Endothelial cell of umbilical vein (primary cell): ENCODE data around the gene ATP8B3. TPM values are rescaled to one million over a fixed set of nuclear protein-coding genes. Genes with fewer than 3 reads are reported as not detected.

ENCODE experiments used
- BruUV-seq: library from RNA; stranded (reverse); fragments of 400-500 nt; replicated peaks from 2 replicates; lab custom pipeline; 2021; lab: Mats Ljungman, UMichigan
- CTCF ChIA-PET: fragments of 300-600, 350-600 bp; sonication (Branson Sonifier 250); formaldehyde crosslinking; loops from one replicate; lab custom pipeline; 2021; ENCODE audit warnings: antibody characterized with exemption, inconsistent platforms; lab: Charles Lee
- POLR2A ChIA-PET: fragments of 300-600, 350-600 bp; sonication (Branson Sonifier 250); formaldehyde crosslinking; loops from one replicate; lab custom pipeline; 2021; ENCODE audit warnings: antibody characterized with exemption, inconsistent platforms; lab: Charles Lee
- DNase-seq: peaks from one replicate; pipeline ENCODE4 v3.0.0-alpha.2; 2011; ENCODE audit warnings: low read depth, low spot score
- FAIRE-seq: peaks from 2 replicates; lab custom pipeline; 2011; peaks lifted over from hg19 to GRCh38; lab: Jason Lieb, UNC
- H2AFZ ChIP-seq: 2 replicates; pipeline ENCODE4 v1.6.0; 2012; ENCODE audit warnings: low read depth, low read length, control low read depth, inconsistent platforms
- H3K27ac ChIP-seq: 2 replicates; pipeline ENCODE4 v1.5.1; 2011; ENCODE audit warnings: low read depth, mild to moderate bottlenecking, control low read depth, low read length, moderate library complexity; ENCODE audit not compliant: insufficient read depth
- H3K27me3 ChIP-seq, 2 experiments: 2 replicates each; pipeline versions ENCODE4 v1.6.0 to v1.6.1; 2011; ENCODE audit warnings: low read length in 2 of 2, mixed read lengths in 1 of 2; ENCODE audit not compliant: control insufficient read depth in 2 of 2, insufficient read depth in 2 of 2
- H3K36me3 ChIP-seq, 2 experiments: 2 replicates in 1 of 2; 3 replicates in 1 of 2; pipeline ENCODE4 v1.5.1; 2011; ENCODE audit warnings: low read length in 2 of 2, mild to moderate bottlenecking in 1 of 2, moderate library complexity in 1 of 2; ENCODE audit not compliant: control insufficient read depth in 2 of 2, insufficient read depth in 2 of 2; ENCODE audit errors: extremely low read depth in 1 of 2
- H3K4me1 ChIP-seq: 3 replicates; pipeline ENCODE4 v1.5.1; 2011; ENCODE audit warnings: mild to moderate bottlenecking, low read length; ENCODE audit not compliant: control insufficient read depth, insufficient read depth; ENCODE audit errors: extremely low read depth
- H3K4me2 ChIP-seq: 2 replicates; pipeline ENCODE4 v1.6.1; 2011; ENCODE audit warnings: low read length, control low read depth, mixed read lengths; ENCODE audit not compliant: insufficient read depth
- H3K4me3 ChIP-seq, 3 experiments: fragments of 200-600 bp in 1 of 3; sonication (generic), shearing (Covaris generic) in 1 of 3; replicated peaks in 1 of 3; 2 replicates each; pipeline ENCODE4 v1.5.1; 2011 to 2016; ENCODE audit warnings: control low read depth in 3 of 3, low read length in 3 of 3, mild to moderate bottlenecking in 2 of 3, inconsistent platforms in 1 of 3, low read depth in 1 of 3, moderate library complexity in 1 of 3; ENCODE audit not compliant: insufficient read depth in 1 of 3
- H3K79me2 ChIP-seq: 2 replicates; pipeline ENCODE4 v1.6.0; 2012; ENCODE audit warnings: low read length, inconsistent platforms; ENCODE audit not compliant: control insufficient read depth, insufficient read depth
- H3K9ac ChIP-seq: replicated peaks from 2 replicates; pipeline ENCODE3; 2011; ENCODE audit warnings: low read length, control low read depth; ENCODE audit not compliant: insufficient read depth; ENCODE audit errors: extremely low read depth
- H3K9me1 ChIP-seq: replicated peaks from 3 replicates; pipeline ENCODE4 v1.6.0; 2011; ENCODE audit warnings: mild to moderate bottlenecking, low read length; ENCODE audit not compliant: control insufficient read depth, insufficient read depth; ENCODE audit errors: extremely low read depth
- H3K9me3 ChIP-seq: replicated peaks from 2 replicates; pipeline ENCODE4 v1.5.1; 2012; ENCODE audit warnings: low read length, inconsistent platforms; ENCODE audit not compliant: control insufficient read depth, insufficient read depth
- H4K20me1 ChIP-seq: replicated peaks from 2 replicates; pipeline ENCODE3; 2011; ENCODE audit warnings: mild to moderate bottlenecking, low read length; ENCODE audit not compliant: control insufficient read depth, insufficient read depth; ENCODE audit errors: extremely low read depth
- FOS ChIP-seq: IDR thresholded peaks from 2 replicates; pipeline ENCODE4 v1.6.1; 2011; ENCODE audit warnings: mild to moderate bottlenecking, low read length, moderate library complexity, borderline replicate concordance; ENCODE audit not compliant: insufficient read depth
- GATA2 ChIP-seq: IDR thresholded peaks from 2 replicates; pipeline ENCODE4 v1.7.0; 2011; ENCODE audit warnings: low read depth, mild to moderate bottlenecking, moderate library complexity, mixed read lengths, low read length; ENCODE audit not compliant: insufficient read length, insufficient read depth
- MYC ChIP-seq: IDR thresholded peaks from one replicate; pipeline ENCODE4 v1.6.1; 2011; ENCODE audit warnings: mild to moderate bottlenecking, low read depth, low read length
- POLR2AphosphoS5 ChIP-seq: IDR thresholded peaks from 2 replicates; pipeline ENCODE4 v1.6.1; 2012; ENCODE audit warnings: low read depth, mild to moderate bottlenecking, control low read depth, low read length, moderate library complexity; ENCODE audit not compliant: insufficient read depth
- dilution Hi-C: fragments of 300-500 bp; cut with MboI; formaldehyde crosslinking; loops from one replicate; pipeline ENCODE4 v1.15.0; 2019; ENCODE audit warnings: low sequenced_read_pairs; ENCODE audit not compliant: extremely low pct_ligation_motif_present
- intact Hi-C: fragments of 100-400 bp; cut with micrococcal nuclease; formaldehyde crosslinking; loops from one replicate; pipeline ENCODE4 v1.10.0; 2022
- polyA plus RNA-seq, 4 experiments: library from polyadenylated mRNA; depleted of rRNA in 3 of 4; stranded (reverse) in 3 of 4; unstranded in 1 of 4; fragments of >200 nt; gene quantifications; 2 replicates each; pipeline versions ENCODE4 v1.2.1 to v1.2.3, GENCODE V29; 2011 to 2012; ENCODE audit warnings: missing spikeins in 1 of 4
- total RNA-seq: library from RNA; stranded (reverse); gene quantifications from 2 replicates; pipeline ENCODE4 v1.2.3, GENCODE V29; 2021
- TF ChIP-seq, protein P1 (sequence below), 2 donors: IDR thresholded peaks; 1 replicate in 1 of 2; 2 replicates in 1 of 2; pipeline ENCODE4 v1.5.1; 2011; ENCODE audit warnings: low read length in 2 of 2, mild to moderate bottlenecking in 2 of 2, moderate library complexity in 2 of 2, control low read depth in 1 of 2, inconsistent platforms in 1 of 2, low read depth in 1 of 2; ENCODE audit not compliant: insufficient read depth in 1 of 2; ENCODE audit errors: extremely low read depth in 1 of 2
- TF ChIP-seq, protein P2 (sequence below): IDR thresholded peaks from 2 replicates; pipeline ENCODE4 v1.6.1; 2011; ENCODE audit not compliant: insufficient read depth, insufficient read length

ATP8B3 gene
- total and polyA plus RNA-seq, 2 donors (not counting 3 experiments of a cell fraction or from before 2014, with no cell fraction given) = 1.1 to 7.3 TPM

DNA sequence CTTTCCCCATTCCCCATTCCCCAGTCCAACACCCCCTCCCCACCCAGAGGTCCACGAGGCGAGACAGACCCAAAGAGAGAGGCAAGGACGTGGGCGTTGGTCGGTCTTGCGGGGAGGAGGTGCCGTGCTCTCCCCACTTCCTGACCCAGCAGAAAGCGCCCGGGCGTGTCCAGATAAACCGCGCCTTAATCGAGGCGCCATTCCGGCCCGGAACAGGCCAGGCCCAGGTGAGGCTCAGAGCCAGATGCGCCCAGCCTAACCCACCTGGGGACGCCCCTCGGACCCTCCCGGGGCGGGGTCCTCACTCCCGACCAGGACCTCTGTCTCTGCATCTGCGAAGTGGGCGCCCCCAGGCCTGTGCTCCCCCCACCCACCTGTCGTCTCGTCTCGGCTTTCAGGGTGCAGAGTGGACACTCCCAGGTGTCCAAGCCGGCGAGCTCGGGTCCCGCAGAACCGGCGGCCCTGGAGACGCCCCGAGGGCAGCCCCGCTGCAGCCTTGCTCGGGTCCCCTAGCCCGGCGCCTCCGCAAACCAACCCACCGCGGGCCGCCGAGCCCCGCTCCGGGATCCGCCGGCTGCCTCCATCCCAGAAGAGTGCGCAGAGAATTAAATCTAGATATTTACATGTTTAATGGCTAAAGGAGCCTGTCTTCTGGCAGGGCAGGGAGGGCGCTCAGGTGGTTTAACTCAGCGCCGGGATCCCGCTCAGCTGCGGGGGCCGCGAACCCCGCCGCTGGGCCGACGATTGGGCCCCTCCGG, 63.8 kb downstream of the ATP8B3 start:
- no peaks in the 10 kb centered on the region for H3K36me3 ChIP-seq
- H3K9me3 ChIP-seq = no peaks in the 10 kb centered on the region
- DNase-seq = no peak
- intact Hi-C loops (no loop called here), dilution Hi-C loops (no loop called here)
- H3K27me3 ChIP-seq = peaks cover 49 to 54% of the 10 kb centered on the region in 2 experiments
- no peak overlapping the region for H2AFZ ChIP-seq
- H3K9me1 ChIP-seq = no peaks in the 10 kb centered on the region
- H3K27ac ChIP-seq = no peak overlapping the region
- TF ChIP-seq FOS (no peak), GATA2 (no peak), MYC (no peak), POLR2AphosphoS5 (no peak)
- TF ChIP-seq, protein P1, sequence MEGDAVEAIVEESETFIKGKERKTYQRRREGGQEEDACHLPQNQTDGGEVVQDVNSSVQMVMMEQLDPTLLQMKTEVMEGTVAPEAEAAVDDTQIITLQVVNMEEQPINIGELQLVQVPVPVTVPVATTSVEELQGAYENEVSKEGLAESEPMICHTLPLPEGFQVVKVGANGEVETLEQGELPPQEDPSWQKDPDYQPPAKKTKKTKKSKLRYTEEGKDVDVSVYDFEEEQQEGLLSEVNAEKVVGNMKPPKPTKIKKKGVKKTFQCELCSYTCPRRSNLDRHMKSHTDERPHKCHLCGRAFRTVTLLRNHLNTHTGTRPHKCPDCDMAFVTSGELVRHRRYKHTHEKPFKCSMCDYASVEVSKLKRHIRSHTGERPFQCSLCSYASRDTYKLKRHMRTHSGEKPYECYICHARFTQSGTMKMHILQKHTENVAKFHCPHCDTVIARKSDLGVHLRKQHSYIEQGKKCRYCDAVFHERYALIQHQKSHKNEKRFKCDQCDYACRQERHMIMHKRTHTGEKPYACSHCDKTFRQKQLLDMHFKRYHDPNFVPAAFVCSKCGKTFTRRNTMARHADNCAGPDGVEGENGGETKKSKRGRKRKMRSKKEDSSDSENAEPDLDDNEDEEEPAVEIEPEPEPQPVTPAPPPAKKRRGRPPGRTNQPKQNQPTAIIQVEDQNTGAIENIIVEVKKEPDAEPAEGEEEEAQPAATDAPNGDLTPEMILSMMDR (IDR thresholded peaks at IDR 0.05; ENCODE audit: extremely low read depth in 1 of 2, insufficient read depth in 1 of 2, low read depth in 1 of 2, low read length in 2 of 2) = no peak
- TF ChIP-seq, protein P2, sequence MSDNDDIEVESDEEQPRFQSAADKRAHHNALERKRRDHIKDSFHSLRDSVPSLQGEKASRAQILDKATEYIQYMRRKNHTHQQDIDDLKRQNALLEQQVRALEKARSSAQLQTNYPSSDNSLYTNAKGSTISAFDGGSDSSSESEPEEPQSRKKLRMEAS = no peak
- no TSS peak for BruUV-seq
- CTCF ChIA-PET = interaction anchor here (1.8 kb wide), 1 partner anchor 20 kb away, joined by 12 read pairs; no protein-coding TSS in a partner anchor
- no peak overlapping the region for H3K4me2 ChIP-seq
- POLR2A ChIA-PET = no interaction called here
- no peak for FAIRE-seq
- no peaks in the 10 kb centered on the region for H4K20me1 ChIP-seq
- H3K79me2 ChIP-seq = no peaks in the 10 kb centered on the region
- H3K4me1 ChIP-seq = peaks cover 16% of the 10 kb centered on the region
- H3K9ac ChIP-seq = no peak overlapping the region
- H3K4me3 ChIP-seq = no peak overlapping the region
